Measurements from ENCODE around the gene TMPRSS3. TPM values are rescaled to one million over a fixed set of nuclear protein-coding genes. Genes with fewer than 3 reads are reported as not detected.

The TMPRSS3 gene
- total RNA-seq, 1 experiment from 2014 or later: 10.3 TPM

- no peak for DNase-seq
- Mint-ChIP-seq H3K27me3 (ENCODE audit: unreplicated experiment) (peaks cover 17% of the 10 kb centered on the region), H3K27ac (ENCODE audit: unreplicated experiment) (no peak overlapping the region), H3K4me1 (ENCODE audit: low read depth, unreplicated experiment) (peaks cover 7% of the 10 kb centered on the region), H3K4me3 (ENCODE audit: low read depth, unreplicated experiment) (no peak overlapping the region), H3K9me3 (ENCODE audit: low read depth, unreplicated experiment) (peaks cover 4% of the 10 kb centered on the region), H3K36me3 (ENCODE audit: insufficient read depth, unreplicated experiment) (no peaks in the 10 kb centered on the region)
- BruUV-seq (replicated peaks): no TSS peak
- TF ChIP-seq CTCF (IDR thresholded peaks at IDR 0.05; ENCODE audit: unreplicated experiment): no peak
- CTCF ChIA-PET: no interaction called here
- intact Hi-C loops (cut with micrococcal nuclease; ENCODE audit: unreplicated experiment): no loop called here
These were observed 46.2 kb downstream of the TMPRSS3 start for GRCh38 chr21:42349420-42350317.

GRCh38 chr21:42348762-42349161, 47.1 kb downstream of the TMPRSS3 start:
- peaks cover 7% of the 10 kb centered on the region for H3K4me1 Mint-ChIP-seq (ENCODE audit: low read depth, unreplicated experiment)
- intact Hi-C loops (cut with micrococcal nuclease; ENCODE audit: unreplicated experiment): no loop called here
- H3K4me3 Mint-ChIP-seq (ENCODE audit: low read depth, unreplicated experiment): no peak overlapping the region
- no TSS peak for BruUV-seq (replicated peaks)
- H3K36me3 Mint-ChIP-seq (ENCODE audit: insufficient read depth, unreplicated experiment): no peaks in the 10 kb centered on the region
- CTCF ChIA-PET: no interaction called here
- H3K27ac Mint-ChIP-seq (ENCODE audit: unreplicated experiment): no peak overlapping the region
- H3K9me3 Mint-ChIP-seq (ENCODE audit: low read depth, unreplicated experiment): peaks cover 4% of the 10 kb centered on the region
- DNase-seq: no peak
- peaks cover 13% of the 10 kb centered on the region for H3K27me3 Mint-ChIP-seq (ENCODE audit: unreplicated experiment)
- TF ChIP-seq CTCF (IDR thresholded peaks at IDR 0.05; ENCODE audit: unreplicated experiment): no peak

- Mint-ChIP-seq H3K27me3 (ENCODE audit: unreplicated experiment) (peaks cover 3% of the 10 kb centered on the region), H3K4me3 (ENCODE audit: low read depth, unreplicated experiment) (no peak overlapping the region), H3K27ac (ENCODE audit: unreplicated experiment) (no peak overlapping the region), H3K36me3 (ENCODE audit: insufficient read depth, unreplicated experiment) (no peaks in the 10 kb centered on the region), H3K4me1 (ENCODE audit: low read depth, unreplicated experiment) (peaks cover 7% of the 10 kb centered on the region), H3K9me3 (ENCODE audit: low read depth, unreplicated experiment) (no peaks in the 10 kb centered on the region)
- no peak for TF ChIP-seq CTCF (IDR thresholded peaks at IDR 0.05; ENCODE audit: unreplicated experiment)
- intact Hi-C loops (cut with micrococcal nuclease; ENCODE audit: unreplicated experiment): no loop called here
- no peak for DNase-seq
- no TSS peak for BruUV-seq (replicated peaks)
- CTCF ChIA-PET: interaction anchor here (0.7 kb wide), 1 partner anchor 110 kb away, joined by 3 read pairs; no protein-coding TSS in a partner anchor
These were observed 48.1 kb downstream of the TMPRSS3 start for GRCh38 chr21:42347601-42348327.

GRCh38 chr21:42346866-42347600, 48.8 kb downstream of the TMPRSS3 start:
- BruUV-seq (replicated peaks): no TSS peak
- H3K36me3 Mint-ChIP-seq (ENCODE audit: insufficient read depth, unreplicated experiment): no peaks in the 10 kb centered on the region
- intact Hi-C loops (cut with micrococcal nuclease; ENCODE audit: unreplicated experiment): no loop called here
- no peak overlapping the region for H3K27ac Mint-ChIP-seq (ENCODE audit: unreplicated experiment)
- DNase-seq: no peak
- H3K4me3 Mint-ChIP-seq (ENCODE audit: low read depth, unreplicated experiment): no peak overlapping the region
- H3K4me1 Mint-ChIP-seq (ENCODE audit: low read depth, unreplicated experiment): peaks cover 7% of the 10 kb centered on the region
- H3K27me3 Mint-ChIP-seq (ENCODE audit: unreplicated experiment): no peaks in the 10 kb centered on the region
- no peaks in the 10 kb centered on the region for H3K9me3 Mint-ChIP-seq (ENCODE audit: low read depth, unreplicated experiment)
- TF ChIP-seq CTCF (IDR thresholded peaks at IDR 0.05; ENCODE audit: unreplicated experiment): no peak
- CTCF ChIA-PET: interaction anchor here (0.7 kb wide), 1 partner anchor 109 kb away, joined by 3 read pairs; no protein-coding TSS in a partner anchor

Data from Calu3 (cell line).